ENCODE data around the gene RBPMS2. TPM values are rescaled to one million over a fixed set of nuclear protein-coding genes. Genes with fewer than 3 reads are reported as not detected.
"Not testable (repeated sequence)": the region's sequence is repeated elsewhere in the genome, so short reads cannot be mapped to it uniquely, and the experiment has no call there.

Gene RBPMS2
- total RNA-seq, 1 experiment from 2014 or later, result 0.06 TPM

DNA sequence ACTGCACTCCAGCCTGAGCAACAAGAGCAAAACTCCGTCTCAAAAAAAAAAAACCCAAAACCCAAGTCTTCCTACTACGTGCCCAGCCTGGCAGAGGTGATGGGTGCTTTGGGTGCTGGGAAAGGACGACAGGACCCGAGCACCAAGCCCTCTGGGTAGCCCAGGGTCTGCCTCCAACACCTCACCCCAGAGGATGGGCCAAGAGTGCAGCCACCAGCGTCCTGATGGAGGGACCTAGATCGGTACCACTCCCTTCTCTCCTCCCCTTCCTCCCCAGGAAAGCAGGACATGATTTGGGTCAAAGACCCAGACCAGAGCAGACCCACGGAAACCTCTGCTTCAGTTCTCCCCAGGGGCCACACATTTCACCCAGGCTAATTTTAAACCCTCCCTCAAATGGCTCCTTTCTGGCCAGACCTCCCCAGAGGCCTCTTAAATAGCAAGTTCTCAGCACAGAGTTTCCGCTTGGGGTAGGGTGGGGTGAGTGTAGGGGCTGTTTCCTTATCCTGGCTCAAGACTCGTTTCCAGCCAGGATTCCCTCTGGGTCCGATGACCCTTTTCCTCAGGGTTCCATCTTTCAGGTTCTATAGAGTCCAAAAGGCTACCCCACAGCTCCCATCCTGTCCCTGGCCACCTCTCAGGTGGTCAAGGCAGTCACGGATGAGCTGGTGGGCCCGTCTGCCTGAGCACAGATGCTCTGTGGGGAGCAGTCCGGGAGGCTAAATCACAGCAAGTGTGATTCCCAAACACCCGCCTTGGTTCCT, 20.5 kb downstream of the RBPMS2 start:
- no peak for DNase-seq (ENCODE audit: low read depth)

DNA sequence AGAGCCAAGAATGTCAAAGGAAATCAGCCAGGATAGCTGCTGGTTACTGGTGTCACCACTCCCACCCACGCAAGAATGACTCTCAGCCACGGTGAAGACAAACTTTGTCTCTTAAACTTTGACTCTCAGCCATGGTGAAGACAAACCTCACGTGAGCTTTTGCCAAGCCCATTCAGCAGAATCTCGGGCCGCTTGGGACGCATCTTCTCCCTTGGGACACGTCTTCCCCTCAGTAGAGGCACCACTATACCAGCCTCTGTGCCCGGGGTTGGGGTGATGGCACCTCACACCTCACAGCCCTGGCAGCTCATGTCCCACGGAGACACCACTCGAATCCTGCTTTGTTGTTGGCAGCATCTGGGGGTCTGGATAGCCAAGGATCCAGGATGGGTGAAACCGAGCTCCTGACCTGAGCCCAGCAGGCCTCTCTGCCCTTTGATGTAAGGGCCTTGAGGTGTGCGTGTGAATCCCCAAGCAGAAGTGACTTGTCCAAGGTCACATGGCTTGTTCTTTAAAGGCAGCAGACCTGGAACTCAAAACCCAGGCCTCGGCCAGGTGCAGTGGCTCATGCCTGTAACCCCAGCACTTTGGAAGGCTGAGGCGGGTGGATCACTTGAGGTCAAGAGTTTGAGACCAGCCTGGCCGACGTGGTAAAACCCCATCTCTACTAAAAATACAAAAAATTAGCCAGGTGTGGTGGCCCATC, 21.8 kb downstream of the RBPMS2 start:
- DNase-seq (ENCODE audit: low read depth), result no peak

DNA sequence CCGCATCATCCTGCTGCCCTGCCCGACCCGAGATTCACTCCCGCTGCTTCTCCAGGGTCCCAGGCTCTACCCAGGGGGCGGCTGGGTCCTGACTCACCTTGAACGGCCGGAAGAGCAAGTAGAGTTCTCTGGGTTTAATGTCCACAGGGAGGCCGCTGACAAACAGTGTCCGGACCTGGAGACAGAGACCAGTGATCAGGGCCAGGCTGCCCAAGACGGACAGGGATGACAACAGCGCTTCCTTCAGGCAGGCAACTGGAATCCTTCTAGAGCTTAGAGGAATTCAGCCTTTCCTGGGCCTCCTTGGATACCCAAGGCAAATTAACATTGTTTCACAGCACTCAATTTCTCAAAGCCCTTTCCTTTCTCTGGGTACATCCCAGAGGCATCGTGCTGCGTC, 23.9 kb downstream of the RBPMS2 start:
- peak; percentile 17 for DNase-seq (ENCODE audit: low read depth)

DNA sequence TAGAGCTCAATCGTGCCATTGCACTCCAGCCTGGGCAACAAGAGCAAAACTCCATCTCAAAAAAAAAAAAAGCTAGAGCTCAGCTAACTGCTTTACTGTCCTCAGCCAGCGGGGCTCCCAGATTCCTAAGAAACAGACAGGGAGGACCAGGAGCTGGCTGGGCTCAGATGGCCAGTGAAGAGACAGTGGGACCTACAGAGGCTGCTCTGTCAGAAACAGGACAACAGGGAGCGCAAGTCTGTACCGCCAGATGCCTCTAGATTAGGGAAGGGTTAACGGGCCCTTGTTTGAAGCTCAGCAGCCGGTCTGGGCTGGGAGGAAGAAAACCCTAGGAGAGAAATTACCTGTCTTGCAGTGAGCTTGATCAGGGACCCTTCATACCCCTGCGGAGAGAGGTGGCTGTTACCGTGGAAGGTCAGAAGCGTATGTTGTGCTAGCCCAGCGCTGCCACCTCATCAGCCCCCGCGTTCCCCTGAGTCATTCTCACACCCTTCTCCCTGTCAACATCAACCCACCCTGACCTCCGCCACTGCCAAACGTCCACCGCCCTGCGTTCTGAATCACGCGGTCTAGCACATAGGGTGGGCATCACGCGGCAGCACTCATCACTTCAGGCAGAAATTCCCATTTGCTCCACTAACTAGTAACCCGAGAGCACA, 25.3 kb downstream of the RBPMS2 start:
- peak; percentile 64 for DNase-seq (ENCODE audit: low read depth)

DNA sequence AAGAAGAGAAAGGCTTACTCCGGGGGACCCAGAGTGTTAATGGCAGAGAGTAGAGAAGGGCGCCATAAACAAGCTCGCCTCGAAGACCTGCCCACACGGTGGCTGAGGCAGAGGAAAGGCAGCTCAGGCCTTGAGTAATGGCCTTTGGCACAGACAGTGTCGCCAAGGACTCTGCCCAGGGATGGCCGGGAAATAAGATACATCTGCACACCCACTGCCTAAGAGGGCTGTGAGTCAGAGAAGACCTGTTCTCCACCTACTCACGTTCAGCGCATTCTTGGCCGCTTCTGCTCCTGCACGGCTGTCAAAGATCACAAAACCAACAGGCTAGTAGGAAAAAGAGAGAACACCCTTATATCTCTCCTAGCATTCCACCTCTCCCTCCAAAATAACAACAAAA, 26.2 kb downstream of the RBPMS2 start:
- DNase-seq (ENCODE audit: low read depth), result peak; percentile 81

DNA sequence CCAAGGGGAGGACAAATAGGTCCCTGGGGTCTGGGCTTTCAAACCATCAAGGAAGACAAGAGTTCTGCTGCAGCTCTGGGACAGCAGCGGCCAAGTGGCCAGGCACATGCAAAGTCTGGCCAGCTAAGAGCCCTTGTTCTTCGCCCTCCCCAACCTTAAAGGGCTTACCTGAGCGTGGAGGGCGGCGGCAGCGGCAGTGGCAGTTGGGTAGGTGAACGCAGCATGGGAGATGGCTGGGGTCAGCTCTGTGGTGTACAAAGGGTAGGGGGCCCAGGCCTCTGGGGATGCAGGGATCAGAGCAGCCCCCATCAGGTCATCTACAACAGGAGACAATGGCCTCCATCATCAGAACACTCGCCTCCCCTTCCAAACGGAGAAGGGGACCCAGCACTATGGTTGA, 27.1 kb downstream of the RBPMS2 start:
- DNase-seq (ENCODE audit: low read depth), result no peak

DNA sequence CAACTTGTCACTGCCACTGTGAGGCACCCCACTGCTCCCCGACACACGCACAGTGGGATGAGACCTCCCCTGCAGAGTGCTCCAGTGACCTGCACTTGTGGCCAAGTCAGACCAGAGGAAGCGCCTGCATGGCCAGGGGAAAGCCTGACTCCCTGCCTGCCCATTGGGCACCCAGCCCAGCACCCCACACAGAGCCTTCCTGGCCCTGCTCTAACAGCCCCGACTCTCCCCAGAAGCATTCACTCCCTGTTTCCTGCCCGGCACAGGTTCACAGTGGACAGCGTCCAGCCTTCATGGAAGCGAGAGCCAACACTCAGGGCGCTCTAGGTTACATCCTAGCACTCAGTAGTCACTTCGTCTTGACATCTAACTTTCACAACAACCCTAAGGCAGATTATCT, 27.8 kb downstream of the RBPMS2 start:
- no peak for DNase-seq (ENCODE audit: low read depth)

DNA sequence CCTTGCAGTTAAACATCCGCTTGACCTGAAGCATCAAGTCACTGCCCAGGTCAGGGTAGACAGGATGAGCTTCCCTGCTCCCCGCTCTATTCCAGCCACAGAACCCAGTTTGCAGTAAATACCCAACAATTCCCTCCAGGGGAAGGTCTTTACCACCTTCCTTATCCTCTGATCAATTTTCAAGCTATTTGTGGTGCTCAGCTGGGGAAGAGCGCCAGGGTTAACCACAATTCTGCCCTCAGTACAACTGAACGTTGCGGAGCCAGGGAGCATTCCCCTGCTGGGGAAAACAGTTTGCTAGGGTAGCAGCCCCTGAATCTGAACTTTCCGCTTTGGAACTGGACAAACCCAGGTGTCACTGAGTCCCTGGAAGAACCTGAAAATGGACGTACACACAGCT, 28.5 kb downstream of the RBPMS2 start:
- DNase-seq (ENCODE audit: low read depth), result no peak

- no peak for DNase-seq (ENCODE audit: low read depth)
Measured at GRCh38 chr15:64746356-64746755, 29.0 kb downstream of the RBPMS2 start.

- DNase-seq (ENCODE audit: low read depth), result no peak
Measured at GRCh38 chr15:64743691-64744090, 31.7 kb downstream of the RBPMS2 start.

- DNase-seq (ENCODE audit: low read depth), result no peak
Measured at GRCh38 chr15:64742921-64743320, 32.5 kb downstream of the RBPMS2 start.

GRCh38 chr15:64742385-64742784, 33.0 kb downstream of the RBPMS2 start:
- no peak for DNase-seq (ENCODE audit: low read depth)

DNA sequence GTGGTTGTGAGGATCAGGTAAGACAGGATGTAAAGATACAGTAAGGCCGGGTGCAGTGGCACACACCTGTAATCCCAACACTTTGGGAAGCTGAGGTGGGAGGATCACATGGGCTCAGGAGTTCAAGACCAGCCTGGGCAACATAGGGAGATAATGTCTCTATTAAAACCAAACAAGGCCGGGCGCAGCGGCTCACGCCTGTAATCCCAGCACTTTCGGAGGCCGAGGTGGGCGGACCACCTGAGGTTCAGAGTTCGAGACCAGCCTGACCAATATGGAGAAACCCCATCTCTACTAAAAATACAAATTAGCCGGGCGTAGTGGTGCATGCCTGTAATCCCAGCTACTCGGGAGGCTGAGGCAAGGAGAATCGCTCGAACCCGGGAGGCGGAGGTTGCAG, 33.7 kb downstream of the RBPMS2 start:
- DNase-seq (ENCODE audit: low read depth), result not testable (repeated sequence)

- peak; percentile 57 for DNase-seq (ENCODE audit: low read depth)
Measured at GRCh38 chr15:64740311-64741170, 34.8 kb downstream of the RBPMS2 start.

DNA sequence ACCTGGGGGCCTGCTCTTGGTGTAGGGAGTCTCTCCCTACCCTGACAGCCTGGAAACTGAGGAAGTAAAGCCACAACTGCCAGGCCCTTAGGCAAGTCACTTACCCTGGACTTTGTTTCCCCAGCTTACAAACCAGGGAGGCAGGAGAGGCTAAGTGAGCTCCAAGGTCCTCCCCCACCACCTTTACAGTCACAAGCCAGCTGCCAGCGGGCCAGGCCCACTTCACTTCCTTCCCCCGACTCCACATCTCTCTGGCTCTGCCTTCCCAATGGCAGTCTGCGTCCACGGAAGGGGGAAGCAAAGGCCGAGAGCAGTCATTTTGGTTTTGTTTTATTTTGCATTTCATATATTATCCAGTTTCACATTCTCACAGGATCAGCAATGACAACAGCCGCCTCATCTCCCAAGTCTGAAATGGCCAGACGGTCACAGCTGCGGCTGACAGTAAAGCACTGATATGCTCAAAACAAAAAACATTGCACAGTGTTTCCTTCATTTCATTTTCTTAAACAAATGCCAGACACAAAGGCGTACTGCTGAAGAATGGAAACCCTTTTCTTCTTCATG, 35.7 kb downstream of the RBPMS2 start:
- DNase-seq (ENCODE audit: low read depth), result no peak

DNA sequence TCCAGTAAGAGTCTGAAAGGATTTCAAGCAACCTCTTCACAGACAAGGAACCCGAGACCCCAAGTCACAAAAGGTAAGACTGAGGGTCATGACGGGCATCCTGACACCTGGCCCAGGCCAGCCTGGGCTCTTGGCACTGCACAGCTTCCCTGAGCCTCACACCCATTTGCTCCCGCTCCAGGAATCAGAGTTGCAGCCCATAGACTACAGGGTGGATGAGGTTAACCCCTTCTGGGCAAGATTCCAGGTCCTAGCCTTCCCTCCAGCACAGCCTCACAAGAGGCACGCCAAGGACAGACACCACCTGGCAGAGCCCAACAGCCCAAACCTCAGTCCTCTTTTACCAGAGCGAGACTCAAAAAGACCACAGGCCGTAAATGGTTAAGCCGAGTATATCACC, 36.2 kb downstream of the RBPMS2 start:
- DNase-seq (ENCODE audit: low read depth), result no peak

- no peak for DNase-seq (ENCODE audit: low read depth)
Measured at GRCh38 chr15:64738226-64739095, 36.9 kb downstream of the RBPMS2 start.

GRCh38 chr15:64732156-64732860, 43.1 kb downstream of the RBPMS2 start:
- no peak for DNase-seq (ENCODE audit: low read depth)

DNA sequence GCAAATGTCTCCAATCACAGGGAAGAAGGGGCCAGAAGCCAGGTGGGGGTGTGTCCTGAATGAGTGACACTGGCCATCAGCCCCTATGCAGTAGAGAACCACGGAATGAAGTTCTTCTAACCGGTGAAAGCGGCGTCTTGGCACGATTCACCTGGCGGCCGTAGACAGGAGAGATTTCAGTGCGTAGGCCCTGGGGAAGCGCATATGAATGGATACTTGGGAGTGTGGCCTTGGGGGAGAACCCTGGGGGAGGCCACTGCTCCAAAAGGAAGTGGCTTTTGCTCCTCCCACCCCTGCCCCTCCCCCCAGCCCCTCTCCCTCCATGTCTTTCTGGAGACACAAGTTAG, 43.6 kb downstream of the RBPMS2 start:
- no peak for DNase-seq (ENCODE audit: low read depth)

All from Daoy (cell line).